ENCODE data around the gene FSTL4. TPM values are rescaled to one million over a fixed set of nuclear protein-coding genes. Genes with fewer than 3 reads are reported as not detected.

FSTL4 gene
- total and polyA plus RNA-seq, 2 donors (not counting 1 experiment from before 2014, with no cell fraction given) = 0.31 to 6.7 TPM

DNA sequence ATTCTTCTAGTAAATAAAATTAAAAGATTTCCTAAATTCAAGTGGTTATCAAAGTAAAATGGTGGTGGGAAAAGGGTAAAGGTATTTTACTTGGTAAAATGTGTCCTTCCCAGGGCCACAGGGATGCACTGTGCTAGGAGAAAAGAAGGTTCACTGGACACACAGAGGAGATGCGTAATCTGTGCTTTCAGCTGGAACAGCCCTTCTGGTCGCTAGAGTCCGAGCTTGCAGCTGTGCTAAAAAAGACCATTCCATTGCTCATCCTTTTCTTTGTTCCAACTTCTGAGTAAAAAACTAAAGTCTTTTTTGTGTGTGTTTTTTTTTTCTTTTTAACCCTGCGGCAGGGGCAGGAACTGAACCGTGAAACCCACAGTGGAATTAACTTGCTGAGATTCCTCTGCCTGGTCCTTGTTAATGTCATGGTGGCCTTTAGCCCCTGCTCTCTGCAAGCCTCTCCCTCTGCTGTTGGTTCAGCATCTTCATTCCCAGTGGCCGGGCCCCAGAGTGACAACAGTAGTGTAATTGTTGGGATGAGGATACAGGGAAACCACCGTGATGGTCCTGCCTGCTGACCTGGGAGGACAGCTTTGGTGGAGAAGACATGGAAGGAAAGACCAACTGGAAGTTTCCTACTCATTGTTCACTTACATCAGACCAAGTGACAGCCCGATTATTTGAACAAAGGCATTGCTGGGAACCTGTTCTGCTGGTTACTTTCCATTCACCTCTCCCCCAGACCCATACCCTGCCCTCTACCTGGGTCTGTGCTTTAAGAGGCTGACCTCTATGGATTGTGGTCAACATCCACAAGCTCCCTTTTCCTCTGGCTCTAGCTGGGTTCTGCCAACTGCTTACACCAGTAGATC is 31.9 kb upstream of the FSTL4 start:
- Mint-ChIP-seq H3K9me3 (ENCODE audit: insufficient read depth) (no peaks in the 10 kb centered on the region), H3K27me3 (peaks cover 35% of the 10 kb centered on the region), H3K4me1 (peaks cover 8% of the 10 kb centered on the region), H3K4me3 (no peak overlapping the region), H3K27ac (no peak overlapping the region)
- ChIA-PET POLR2A (no interaction called here), CTCF (no interaction called here)
- Histone ChIP-seq H3K4me1 (ENCODE audit: control insufficient read depth in 2 of 2, insufficient read depth in 2 of 2, low read length in 2 of 2) (peaks cover 8 to 10% of the 10 kb centered on the region in 2 donors), H3K36me3 (replicated peaks in 1 of 2; ENCODE audit: control extremely low read depth in 1 of 2, control insufficient read depth in 1 of 2, extremely low read depth in 1 of 2, insufficient read depth in 2 of 2, low read length in 1 of 2) (no peaks in the 10 kb centered on the region), H3K79me2 (ENCODE audit: control insufficient read depth, insufficient read depth, low read length) (no peaks in the 10 kb centered on the region), H3K4me2 (replicated peaks; ENCODE audit: low read depth, low read length, poor library complexity, severe bottlenecking) (no peak overlapping the region), H3K27me3 (replicated peaks in 1 of 4; ENCODE audit: control extremely low read depth in 1 of 4, control insufficient read depth in 3 of 4, insufficient read depth in 4 of 4, low read length in 3 of 4) (peaks cover 0 to 12% (median 5%) of the 10 kb centered on the region in 4 experiments), H2AFZ (ENCODE audit: insufficient read depth, low read depth, low read length, poor library complexity, severe bottlenecking) (no peak overlapping the region), H3K4me3 (ENCODE audit: control extremely low read depth in 1 of 5, extremely low read depth in 1 of 5, insufficient read depth in 1 of 5, low read depth in 2 of 5, low read length in 4 of 5) (no peak overlapping the region), H4K20me1 (ENCODE audit: control insufficient read depth, insufficient read depth, low read length, poor library complexity, severe bottlenecking) (no peaks in the 10 kb centered on the region), H3K27ac (ENCODE audit: low read length in 2 of 2) (no peak overlapping the region), H3K9me3 (ENCODE audit: control extremely low read depth in 1 of 3, control insufficient read depth in 2 of 3, insufficient read depth in 1 of 3, low read length in 2 of 3) (no peaks in the 10 kb centered on the region), H3K9ac (ENCODE audit: low read length) (no peak overlapping the region)
- intact Hi-C loops (cut with micrococcal nuclease) = no loop called here
- DNase-seq (no peak), ATAC-seq (ENCODE audit: low read depth) (no peak)
- TF ChIP-seq, protein P1, sequence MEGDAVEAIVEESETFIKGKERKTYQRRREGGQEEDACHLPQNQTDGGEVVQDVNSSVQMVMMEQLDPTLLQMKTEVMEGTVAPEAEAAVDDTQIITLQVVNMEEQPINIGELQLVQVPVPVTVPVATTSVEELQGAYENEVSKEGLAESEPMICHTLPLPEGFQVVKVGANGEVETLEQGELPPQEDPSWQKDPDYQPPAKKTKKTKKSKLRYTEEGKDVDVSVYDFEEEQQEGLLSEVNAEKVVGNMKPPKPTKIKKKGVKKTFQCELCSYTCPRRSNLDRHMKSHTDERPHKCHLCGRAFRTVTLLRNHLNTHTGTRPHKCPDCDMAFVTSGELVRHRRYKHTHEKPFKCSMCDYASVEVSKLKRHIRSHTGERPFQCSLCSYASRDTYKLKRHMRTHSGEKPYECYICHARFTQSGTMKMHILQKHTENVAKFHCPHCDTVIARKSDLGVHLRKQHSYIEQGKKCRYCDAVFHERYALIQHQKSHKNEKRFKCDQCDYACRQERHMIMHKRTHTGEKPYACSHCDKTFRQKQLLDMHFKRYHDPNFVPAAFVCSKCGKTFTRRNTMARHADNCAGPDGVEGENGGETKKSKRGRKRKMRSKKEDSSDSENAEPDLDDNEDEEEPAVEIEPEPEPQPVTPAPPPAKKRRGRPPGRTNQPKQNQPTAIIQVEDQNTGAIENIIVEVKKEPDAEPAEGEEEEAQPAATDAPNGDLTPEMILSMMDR (IDR thresholded peaks at IDR 0.05) = no peak
- TF ChIP-seq EZH2 (IDR thresholded peaks at IDR 0.05; ENCODE audit: borderline replicate concordance, insufficient read depth, low read depth, low read length, poor library complexity, severe bottlenecking) = no peak
- 76% methylated on average over 2 of the region's 8 CpGs for WGBS (ENCODE audit: insufficient coverage)

DNA sequence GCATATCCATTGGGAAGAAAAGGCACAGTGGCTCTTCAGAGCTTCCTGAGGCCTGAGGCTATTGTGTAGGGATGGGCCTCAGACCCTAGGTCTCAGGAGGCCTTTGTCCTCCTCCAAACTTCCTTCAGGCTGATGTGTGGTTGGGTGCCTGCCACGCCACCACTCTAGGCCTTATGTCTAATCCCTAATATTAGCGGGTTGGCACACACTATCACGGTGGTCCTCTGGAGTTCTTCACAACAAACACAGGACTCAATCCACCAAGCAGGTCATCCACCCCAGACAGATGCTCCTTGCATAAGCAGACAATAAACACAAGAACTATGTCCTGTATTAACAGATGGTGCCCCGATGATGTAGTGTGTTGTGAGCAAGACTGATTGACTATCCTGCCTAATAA is 31.0 kb upstream of the FSTL4 start:
- Histone ChIP-seq H3K4me1 (ENCODE audit: control insufficient read depth in 2 of 2, insufficient read depth in 2 of 2, low read length in 2 of 2) (peaks cover 8 to 10% of the 10 kb centered on the region in 2 donors), H3K27ac (ENCODE audit: low read length in 2 of 2) (no peak overlapping the region), H4K20me1 (ENCODE audit: control insufficient read depth, insufficient read depth, low read length, poor library complexity, severe bottlenecking) (no peaks in the 10 kb centered on the region), H3K27me3 (replicated peaks in 1 of 4; ENCODE audit: control extremely low read depth in 1 of 4, control insufficient read depth in 3 of 4, insufficient read depth in 4 of 4, low read length in 3 of 4) (peaks cover 0 to 12% (median 6%) of the 10 kb centered on the region in 4 experiments), H3K4me3 (ENCODE audit: control extremely low read depth in 1 of 5, extremely low read depth in 1 of 5, insufficient read depth in 1 of 5, low read depth in 2 of 5, low read length in 4 of 5) (no peak overlapping the region), H3K4me2 (replicated peaks; ENCODE audit: low read depth, low read length, poor library complexity, severe bottlenecking) (no peak overlapping the region), H3K9ac (ENCODE audit: low read length) (no peak overlapping the region), H3K79me2 (ENCODE audit: control insufficient read depth, insufficient read depth, low read length) (no peaks in the 10 kb centered on the region), H3K36me3 (replicated peaks in 1 of 2; ENCODE audit: control extremely low read depth in 1 of 2, control insufficient read depth in 1 of 2, extremely low read depth in 1 of 2, insufficient read depth in 2 of 2, low read length in 1 of 2) (no peaks in the 10 kb centered on the region), H3K9me3 (ENCODE audit: control extremely low read depth in 1 of 3, control insufficient read depth in 2 of 3, insufficient read depth in 1 of 3, low read length in 2 of 3) (no peaks in the 10 kb centered on the region), H2AFZ (ENCODE audit: insufficient read depth, low read depth, low read length, poor library complexity, severe bottlenecking) (no peak overlapping the region)
- ATAC-seq (ENCODE audit: low read depth) (no peak), DNase-seq (no peak)
- ChIA-PET CTCF (no interaction called here), POLR2A (no interaction called here)
- Mint-ChIP-seq H3K27ac (no peak overlapping the region), H3K4me1 (peaks cover 8% of the 10 kb centered on the region), H3K9me3 (ENCODE audit: insufficient read depth) (no peaks in the 10 kb centered on the region), H3K4me3 (no peak overlapping the region), H3K27me3 (peaks cover 36% of the 10 kb centered on the region)
- intact Hi-C loops (cut with micrococcal nuclease) = no loop called here
- 100% methylated on average over 2 of the region's 4 CpGs for WGBS (ENCODE audit: insufficient coverage)
- TF ChIP-seq, protein P1 (IDR thresholded peaks at IDR 0.05) = no peak
- no peak for TF ChIP-seq EZH2 (IDR thresholded peaks at IDR 0.05; ENCODE audit: borderline replicate concordance, insufficient read depth, low read depth, low read length, poor library complexity, severe bottlenecking)

Measured in B cell (primary cell).